Stimulated activated CD4-positive, alpha-beta T cell treated with anti-CD3 and anti-CD28 coated beads, Interleukin-1b, Interleukin-23, amount 100 ng/mL, for 48 hours (primary cell): ENCODE measurements around the gene CERCAM.

ENCODE experiments used
- DNase-seq: peaks from one replicate; pipeline ENCODE4 v3.0.0-alpha.2; 2020

The CERCAM gene

DNA sequence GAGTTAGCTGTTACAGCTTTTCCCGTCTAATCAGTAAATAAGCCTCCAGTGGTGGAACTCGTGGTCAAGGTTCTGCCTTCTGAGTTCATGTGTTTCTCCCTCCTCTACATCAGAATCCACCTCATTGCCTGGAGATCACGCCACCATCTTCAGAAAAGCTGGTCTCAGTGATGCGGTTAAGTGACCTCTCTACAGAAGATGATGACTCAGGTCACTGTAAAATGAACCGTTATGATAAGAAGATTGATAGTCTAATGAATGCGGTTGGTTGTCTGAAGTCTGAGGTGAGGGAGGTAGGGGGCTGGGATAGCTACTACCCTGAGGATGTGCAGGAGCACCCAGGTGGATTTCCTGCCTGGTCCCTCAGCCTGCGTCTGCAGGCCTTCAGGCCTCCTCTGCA, 48.4 kb downstream of the CERCAM start:
- no peak for DNase-seq

GRCh38 chr9:128470560-128470959, 49.9 kb downstream of the CERCAM start:
- no peak for DNase-seq

DNA sequence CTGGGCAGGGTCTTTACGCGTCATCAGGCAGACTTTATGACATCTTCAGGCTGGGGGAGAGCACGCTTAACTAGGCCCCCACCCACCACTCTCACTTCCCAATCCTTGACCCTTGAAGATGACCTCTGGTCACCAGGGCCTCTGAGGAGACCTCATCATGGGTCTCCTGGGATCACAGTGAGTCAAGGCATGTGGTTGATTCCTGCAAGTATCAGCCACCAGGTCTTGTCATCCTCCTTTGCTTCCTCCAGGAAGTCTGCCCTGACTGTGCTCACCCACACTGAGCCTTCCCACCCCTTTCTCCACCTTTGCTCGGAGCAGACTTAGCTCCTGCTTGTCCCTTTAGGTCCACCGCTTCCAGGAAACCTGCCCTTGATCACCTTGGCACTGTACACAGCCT, 52.4 kb downstream of the CERCAM start:
- DNase-seq: no peak

GRCh38 chr9:128475867-128476266, 55.2 kb downstream of the CERCAM start:
- no peak for DNase-seq

- DNase-seq: no peak
Observed at GRCh38 chr9:128479262-128479661, 58.6 kb downstream of the CERCAM start.

DNA sequence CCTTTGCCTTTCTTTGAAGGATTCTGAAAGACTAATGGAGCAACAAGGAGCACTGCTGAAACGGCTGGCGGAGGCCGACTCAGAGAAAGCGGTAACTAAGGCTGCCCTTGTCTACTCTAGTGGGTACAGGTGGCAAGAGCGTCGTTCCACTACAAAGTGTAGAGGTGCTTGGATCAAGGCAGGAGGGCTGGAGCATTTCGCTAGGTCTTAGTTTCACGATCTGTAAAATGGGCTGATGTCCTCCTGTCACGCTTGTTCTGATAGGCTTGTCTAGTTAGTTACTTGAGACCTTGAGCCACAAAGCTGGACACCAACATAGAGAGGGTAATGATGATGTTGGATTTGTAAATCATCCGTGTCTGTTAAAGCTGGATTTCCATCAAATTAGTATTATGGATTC, 60.9 kb downstream of the CERCAM start:
- no peak for DNase-seq

GRCh38 chr9:128482186-128482585, 61.5 kb downstream of the CERCAM start:
- DNase-seq: no peak

DNA sequence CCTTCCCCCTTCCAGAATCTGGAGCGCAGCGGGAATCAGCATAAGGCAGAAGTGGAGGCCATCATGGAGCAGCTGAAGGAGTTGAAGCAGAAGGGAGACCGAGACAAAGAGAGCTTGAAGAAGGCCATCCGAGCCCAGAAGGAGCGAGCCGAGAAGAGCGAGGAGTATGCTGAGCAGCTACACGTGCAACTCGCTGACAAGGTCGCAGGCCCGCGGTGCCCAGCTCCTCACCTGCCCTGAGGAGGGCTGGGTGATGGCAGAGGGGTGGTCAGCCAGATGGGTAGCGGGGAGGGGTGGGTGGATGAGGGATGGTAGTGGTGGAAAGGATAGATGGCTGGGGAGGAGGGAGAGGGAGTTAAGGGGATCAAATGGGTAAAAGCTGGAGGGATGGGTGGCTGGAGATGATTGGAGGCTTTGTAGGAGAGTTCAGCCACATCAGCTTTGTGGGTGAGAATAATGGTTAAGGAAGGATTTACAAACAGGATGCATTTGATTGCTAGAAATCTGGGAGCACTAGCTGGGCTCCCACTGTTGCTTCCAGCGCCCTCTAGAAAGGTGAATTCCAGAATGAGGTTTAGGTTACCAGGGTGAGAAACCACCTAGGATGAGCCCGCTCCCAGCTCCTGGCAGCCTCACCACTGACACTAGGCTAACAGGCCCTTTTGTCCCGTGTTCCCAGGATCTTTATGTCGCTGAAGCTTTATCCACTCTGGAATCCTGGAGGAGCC, 64.2 kb downstream of the CERCAM start:
- no peak for DNase-seq

GRCh38 chr9:128485414-128485855, 64.8 kb downstream of the CERCAM start:
- no peak for DNase-seq

GRCh38 chr9:128486201-128486600, 65.5 kb downstream of the CERCAM start:
- DNase-seq: no peak
